Sigmoid colon (tissue), 7 donors: ENCODE data around the gene DIP2B. TPM values are rescaled to one million over a fixed set of nuclear protein-coding genes. Genes with fewer than 3 reads are reported as not detected.
"Not testable (repeated sequence)": the region's sequence is repeated elsewhere in the genome, so short reads cannot be mapped to it uniquely, and the experiment has no call there.

Experiments used
- DNase-seq: peaks from one replicate; pipeline ENCODE4 v3.0.0-alpha.2; 2019
- H3K27ac ChIP-seq, 4 donors: fragments of 200-600 bp; sonication (generic); one replicate each; pipeline ENCODE4 v1.5.1; 2016 to 2019; ENCODE audit warnings: mild to moderate bottlenecking in 1 of 4
- H3K27me3 ChIP-seq, 3 donors: fragments of 200-600 bp; sonication (generic); one replicate each; pipeline ENCODE4 v1.5.1; 2019; ENCODE audit warnings: mild to moderate bottlenecking in 1 of 3
- H3K36me3 ChIP-seq, 4 donors: fragments of 200-600 bp; sonication (generic); one replicate each; pipeline ENCODE4 v1.5.1; 2016 to 2019
- H3K4me1 ChIP-seq, 4 donors: fragments of 200-600 bp; sonication (generic); one replicate each; pipeline ENCODE4 v1.5.1; 2017 to 2019
- H3K4me3 ChIP-seq, 4 donors: fragments of 200-600 bp; sonication (generic); one replicate each; pipeline ENCODE4 v1.5.1; 2017 to 2019; ENCODE audit warnings: mild to moderate bottlenecking in 2 of 4, moderate library complexity in 1 of 4
- H3K9me3 ChIP-seq, 4 donors: fragments of 200-600 bp in 3 of 4; sonication (generic) in 3 of 4; one replicate each; pipeline versions ENCODE4 v1.5.1 to v1.6.1; 2013 to 2019
- EP300 ChIP-seq, 4 donors: sonication (generic); formaldehyde crosslinking; IDR thresholded peaks; one replicate each; pipeline ENCODE4 v1.6.1; 2017; ENCODE audit warnings: antibody characterized with exemption in 4 of 4
- POLR2A ChIP-seq, 2 donors: fragments of 450-650 bp; IDR thresholded peaks; one replicate each; pipeline ENCODE4 v1.6.1; 2016; ENCODE audit warnings: antibody characterized with exemption in 2 of 2, mild to moderate bottlenecking in 2 of 2, moderate library complexity in 2 of 2
- POLR2AphosphoS5 ChIP-seq, 4 donors: sonication (generic); formaldehyde crosslinking; IDR thresholded peaks; one replicate each; pipeline ENCODE4 v1.6.1; 2017; ENCODE audit warnings: antibody characterized with exemption in 4 of 4
- WGBS, 2 donors: extraction: QIAGEN DNeasy Blood & Tissue Kit; methylation state at CpG; one replicate each; pipeline ENCODE4 v1.1.7; 2013; 5-methylcytosine and 5-hydroxymethylcytosine counted together
- intact Hi-C: fragments of 100-400 bp; cut with DNase I; formaldehyde crosslinking; loops from one replicate; pipeline ENCODE4 v1.15.1; 2023
- polyA plus RNA-seq, 3 donors: library from polyadenylated mRNA; stranded (reverse); fragments of 200-250 nt; gene quantifications; one replicate each; pipeline ENCODE4 v1.2.3, GENCODE V29; 2013
- total RNA-seq, 4 donors: library from RNA; depleted of rRNA; stranded (reverse); fragments of >200 nt; gene quantifications; one replicate each; pipeline ENCODE4 v1.1.0, GENCODE V29; 2016
- TF ChIP-seq, protein P1 (sequence below), 4 experiments: fragments of 450-650 bp in 3 of 4; fragments of 200-600 bp in 1 of 4; IDR thresholded peaks; one replicate each; pipeline ENCODE4 v1.5.1; 2016 to 2019; ENCODE audit warnings: antibody characterized with exemption in 4 of 4, mild to moderate bottlenecking in 3 of 4, moderate library complexity in 2 of 4
- donor health status: healthy with polysubstance abuse.
- donor health status: Bipolar disorder and iron deficiency.
- donor health status: healthy.

Gene DIP2B
- total and polyA plus RNA-seq, 7 donors: 7.2 to 28.0 (median 16.4) TPM

DNA sequence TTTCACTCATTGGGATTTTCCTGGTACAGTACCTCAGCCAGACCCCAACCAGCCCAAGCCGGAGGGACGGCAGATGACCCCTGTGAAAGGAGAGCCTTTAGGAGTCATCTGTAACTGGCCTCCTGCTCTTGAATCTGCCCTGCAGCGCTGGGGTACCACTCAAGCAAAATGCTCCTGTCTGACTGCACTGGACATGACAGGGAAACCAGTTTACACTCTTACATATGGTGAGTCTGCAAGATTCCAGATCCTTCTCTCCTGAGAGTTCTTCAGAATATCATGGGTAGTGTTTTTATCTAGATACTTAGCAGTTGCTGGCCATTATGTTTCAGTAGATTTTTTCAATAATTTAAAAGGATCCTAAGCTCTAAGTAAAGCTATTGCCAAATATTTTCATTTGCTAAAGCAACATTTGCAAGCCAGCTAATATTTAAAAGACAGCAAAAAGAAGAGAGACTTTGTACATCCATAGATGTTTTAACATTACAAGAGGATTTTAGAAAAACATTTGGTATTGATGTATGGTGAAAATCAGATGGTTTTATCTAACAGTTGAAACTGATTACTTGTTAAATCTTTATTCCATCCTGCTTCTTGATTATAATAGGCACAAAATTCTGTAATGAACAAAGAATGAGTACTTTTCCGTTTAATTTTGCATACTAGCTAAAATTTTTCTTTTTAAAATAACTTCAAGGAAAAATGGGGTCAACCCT is 174.0 kb downstream of the DIP2B start:
- peaks cover 0 to 86% (median 11%) of the 10 kb centered on the region in 4 donors for H3K36me3 ChIP-seq

DNA sequence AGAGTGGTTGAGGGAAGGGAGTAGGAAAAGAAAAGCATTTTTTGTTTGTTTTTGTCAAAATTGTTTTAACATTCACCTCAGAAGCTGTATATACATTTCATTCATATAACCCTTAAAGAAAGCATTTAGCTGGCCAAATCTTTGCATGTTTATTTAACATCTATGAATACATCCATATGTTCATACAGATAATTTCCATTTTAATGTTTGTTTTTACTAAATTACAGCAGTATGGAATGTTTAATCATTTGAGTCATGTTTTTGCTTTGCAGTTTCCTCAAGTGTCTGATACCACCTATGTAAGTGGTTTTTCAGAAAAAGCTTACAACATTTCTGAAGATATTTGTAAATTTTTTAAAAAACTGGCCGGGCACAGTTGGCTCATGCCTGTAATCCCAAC is 174.8 kb downstream of the DIP2B start:
- TF ChIP-seq POLR2A (IDR thresholded peaks at IDR 0.05): no peak
- TF ChIP-seq POLR2AphosphoS5 (IDR thresholded peaks at IDR 0.05): no peak
- TF ChIP-seq, protein P1, sequence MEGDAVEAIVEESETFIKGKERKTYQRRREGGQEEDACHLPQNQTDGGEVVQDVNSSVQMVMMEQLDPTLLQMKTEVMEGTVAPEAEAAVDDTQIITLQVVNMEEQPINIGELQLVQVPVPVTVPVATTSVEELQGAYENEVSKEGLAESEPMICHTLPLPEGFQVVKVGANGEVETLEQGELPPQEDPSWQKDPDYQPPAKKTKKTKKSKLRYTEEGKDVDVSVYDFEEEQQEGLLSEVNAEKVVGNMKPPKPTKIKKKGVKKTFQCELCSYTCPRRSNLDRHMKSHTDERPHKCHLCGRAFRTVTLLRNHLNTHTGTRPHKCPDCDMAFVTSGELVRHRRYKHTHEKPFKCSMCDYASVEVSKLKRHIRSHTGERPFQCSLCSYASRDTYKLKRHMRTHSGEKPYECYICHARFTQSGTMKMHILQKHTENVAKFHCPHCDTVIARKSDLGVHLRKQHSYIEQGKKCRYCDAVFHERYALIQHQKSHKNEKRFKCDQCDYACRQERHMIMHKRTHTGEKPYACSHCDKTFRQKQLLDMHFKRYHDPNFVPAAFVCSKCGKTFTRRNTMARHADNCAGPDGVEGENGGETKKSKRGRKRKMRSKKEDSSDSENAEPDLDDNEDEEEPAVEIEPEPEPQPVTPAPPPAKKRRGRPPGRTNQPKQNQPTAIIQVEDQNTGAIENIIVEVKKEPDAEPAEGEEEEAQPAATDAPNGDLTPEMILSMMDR (IDR thresholded peaks at IDR 0.05): no peak
- TF ChIP-seq EP300 (IDR thresholded peaks at IDR 0.05): no peak
- intact Hi-C loops: no loop called here
- H3K36me3 ChIP-seq: peaks cover 0 to 91% (median 9%) of the 10 kb centered on the region in 4 donors
- H3K27ac ChIP-seq: no peak overlapping the region
- H3K4me1 ChIP-seq: no peaks in the 10 kb centered on the region
- no peak for DNase-seq
- no peaks in the 10 kb centered on the region for H3K27me3 ChIP-seq
- H3K9me3 ChIP-seq: no peaks in the 10 kb centered on the region
- H3K4me3 ChIP-seq: no peak overlapping the region
- WGBS, 2 donors: 93 to 97% methylated on average over 1 of the region's 1 CpG

More for the DNA sequence above, 174.0 kb downstream of the DIP2B start:
- DNase-seq: no peak
- Histone ChIP-seq H3K9me3 (no peaks in the 10 kb centered on the region), H3K4me3 (no peak overlapping the region), H3K27ac (no peak overlapping the region), H3K4me1 (no peaks in the 10 kb centered on the region), H3K27me3 (no peaks in the 10 kb centered on the region)
- WGBS, 2 donors: 96% methylated on average over 4 of the region's 4 CpGs
- TF ChIP-seq POLR2AphosphoS5 (IDR thresholded peaks at IDR 0.05) (no peak), POLR2A (IDR thresholded peaks at IDR 0.05) (no peak), EP300 (IDR thresholded peaks at IDR 0.05) (no peak)
- TF ChIP-seq, protein P1 (IDR thresholded peaks at IDR 0.05): no peak
- intact Hi-C loops: no loop called here

DNA sequence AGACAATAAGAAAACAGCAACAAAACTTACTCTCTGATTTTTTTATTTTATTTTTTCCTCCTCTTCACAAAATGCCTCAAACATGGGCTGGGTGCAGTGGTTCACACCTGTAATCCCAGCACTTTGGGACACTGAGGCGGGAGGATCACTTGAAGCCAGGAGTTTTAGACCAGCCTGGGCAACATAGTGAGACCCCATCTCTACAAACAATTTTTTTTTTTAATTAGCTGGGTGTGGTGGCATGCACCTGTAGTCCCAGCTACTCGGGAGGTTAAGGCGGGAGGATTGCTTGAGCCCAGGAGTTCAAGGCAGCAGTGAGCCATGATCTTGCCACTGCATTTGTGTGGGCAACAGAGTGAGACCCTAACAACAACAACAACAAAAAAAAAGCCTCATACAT is 176.3 kb downstream of the DIP2B start:
- H3K9me3 ChIP-seq, H3K4me1 ChIP-seq, H3K4me3 ChIP-seq, intact Hi-C loops, DNase-seq, H3K27me3 ChIP-seq, H3K27ac ChIP-seq: not testable (repeated sequence)
- WGBS, 2 donors: 93 to 96% methylated on average over 3 of the region's 3 CpGs
- peaks cover 0 to 86% (median 8%) of the 10 kb centered on the region in 4 donors for H3K36me3 ChIP-seq

DNA sequence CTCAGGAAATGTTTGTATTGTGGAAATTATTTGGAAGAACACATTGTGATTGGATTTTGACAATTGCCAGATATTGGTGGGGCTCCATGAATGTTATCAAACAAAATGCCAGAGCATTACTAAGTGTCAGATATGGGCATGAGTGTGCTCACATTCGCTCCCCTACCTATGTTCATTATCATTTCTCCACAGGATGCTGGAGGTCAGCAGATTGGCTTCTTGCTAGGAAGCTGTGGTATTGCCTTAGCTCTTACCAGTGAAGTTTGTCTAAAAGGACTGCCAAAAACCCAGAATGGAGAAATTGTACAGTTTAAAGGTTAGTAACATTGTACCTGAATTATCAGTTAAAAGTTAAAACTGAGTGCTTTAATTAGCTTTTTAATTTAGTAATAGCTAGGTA is 180.9 kb downstream of the DIP2B start:
- WGBS, 2 donors: 91 to 98% methylated on average over 1 of the region's 1 CpG
- intact Hi-C loops: no loop called here
- TF ChIP-seq EP300 (IDR thresholded peaks at IDR 0.05): no peak
- no peak for TF ChIP-seq POLR2A (IDR thresholded peaks at IDR 0.05)
- no peak for TF ChIP-seq POLR2AphosphoS5 (IDR thresholded peaks at IDR 0.05)
- TF ChIP-seq, protein P1 (IDR thresholded peaks at IDR 0.05): no peak
- no peak for DNase-seq
- Histone ChIP-seq H3K27ac (no peak overlapping the region), H3K4me1 (no peaks in the 10 kb centered on the region), H3K27me3 (no peaks in the 10 kb centered on the region), H3K9me3 (no peaks in the 10 kb centered on the region), H3K4me3 (no peak overlapping the region), H3K36me3 (peaks cover 4 to 78% (median 11%) of the 10 kb centered on the region in 4 donors)

DNA sequence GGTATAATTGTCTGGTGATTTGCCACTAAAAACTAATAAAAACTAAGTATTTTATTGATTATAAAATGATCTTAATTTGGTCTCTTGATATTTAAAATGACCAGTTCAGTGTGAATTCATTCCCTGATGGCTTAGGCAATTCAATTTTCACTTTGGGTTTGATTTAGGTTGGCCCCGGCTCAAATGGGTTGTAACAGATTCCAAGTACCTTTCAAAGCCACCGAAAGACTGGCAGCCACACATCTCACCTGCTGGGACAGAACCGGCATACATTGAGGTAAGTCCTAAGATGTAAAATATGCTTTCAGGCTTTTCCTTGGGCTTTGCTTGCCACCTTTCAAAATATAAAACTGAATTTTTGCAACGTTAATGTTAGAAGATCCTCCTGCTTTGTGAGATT is 181.6 kb downstream of the DIP2B start:
- H3K36me3 ChIP-seq: peaks cover 4 to 82% (median 11%) of the 10 kb centered on the region in 4 donors
- 98% methylated on average over 4 of the region's 4 CpGs for WGBS, 2 donors
- TF ChIP-seq POLR2A (IDR thresholded peaks at IDR 0.05) (no peak), EP300 (IDR thresholded peaks at IDR 0.05) (no peak), POLR2AphosphoS5 (IDR thresholded peaks at IDR 0.05) (no peak)
- TF ChIP-seq, protein P1 (IDR thresholded peaks at IDR 0.05): no peak

More for the DNA sequence above, 181.6 kb downstream of the DIP2B start:
- no peak for DNase-seq
- Histone ChIP-seq H3K27ac (no peak overlapping the region), H3K4me3 (no peak overlapping the region), H3K27me3 (no peaks in the 10 kb centered on the region), H3K9me3 (no peaks in the 10 kb centered on the region), H3K4me1 (no peaks in the 10 kb centered on the region)
- intact Hi-C loops: no loop called here
